Measurements from ENCODE around the gene RPA3. TPM values are rescaled to one million over a fixed set of nuclear protein-coding genes. Genes with fewer than 3 reads are reported as not detected.

Gene RPA3
- total and polyA plus RNA-seq, 2 of the 13 experiments (the other 11 are each of a cell fraction or from before 2014, with no cell fraction given) = 38.3 to 154 TPM

- TF ChIP-seq BCLAF1 (IDR thresholded peaks at IDR 0.05) (no peak), ARID5B (CRISPR knock-in tag; IDR thresholded peaks at IDR 0.05) (peak; percentile 66), SIX4 (CRISPR knock-in tag; IDR thresholded peaks at IDR 0.05) (no peak), FOXO1 (CRISPR knock-in tag; IDR thresholded peaks at IDR 0.05) (0 out of 2 replicates have a peak, but pooled peaks have one; percentile 38), FOSL2 (CRISPR knock-in tag; IDR thresholded peaks at IDR 0.05) (peak; percentile 38), SKI (IDR thresholded peaks at IDR 0.05; ENCODE audit: partially characterized antibody) (peak; percentile 11), FOXA3 (CRISPR knock-in tag; IDR thresholded peaks at IDR 0.05) (peak; percentile 66), TFAP4 (IDR thresholded peaks at IDR 0.05; ENCODE audit: borderline replicate concordance, low read depth) (no peak), CREB1 (IDR thresholded peaks at IDR 0.05) (no peak), CREB1 (CRISPR knock-in tag; IDR thresholded peaks at IDR 0.05) (peak; percentile 42), FOXA1 (IDR thresholded peaks at IDR 0.05) (no peak), FOXA1 (CRISPR knock-in tag; IDR thresholded peaks at IDR 0.05) (0 out of 2 replicates have a peak, but pooled peaks have one; percentile 25), BCL6 (CRISPR knock-in tag; IDR thresholded peaks at IDR 0.05) (peak; percentile 99), KAT2B (IDR thresholded peaks at IDR 0.05; ENCODE audit: borderline replicate concordance, low read depth, low read length) (0 out of 2 replicates have a peak, but pooled peaks have one; percentile 21), HNF4A (CRISPR knock-in tag; IDR thresholded peaks at IDR 0.05) (no peak), ELF1 (CRISPR knock-in tag; IDR thresholded peaks at IDR 0.05) (no peak), GATAD2A (CRISPR knock-in tag; IDR thresholded peaks at IDR 0.05) (peak; percentile 75)
- TF ChIP-seq, protein P1, sequence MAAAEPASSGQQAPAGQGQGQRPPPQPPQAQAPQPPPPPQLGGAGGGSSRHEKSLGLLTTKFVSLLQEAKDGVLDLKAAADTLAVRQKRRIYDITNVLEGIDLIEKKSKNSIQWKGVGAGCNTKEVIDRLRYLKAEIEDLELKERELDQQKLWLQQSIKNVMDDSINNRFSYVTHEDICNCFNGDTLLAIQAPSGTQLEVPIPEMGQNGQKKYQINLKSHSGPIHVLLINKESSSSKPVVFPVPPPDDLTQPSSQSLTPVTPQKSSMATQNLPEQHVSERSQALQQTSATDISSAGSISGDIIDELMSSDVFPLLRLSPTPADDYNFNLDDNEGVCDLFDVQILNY (CRISPR knock-in tag; conservative IDR thresholded peaks at IDR 0.05) = no peak
Measured at GRCh38 chr7:7696458-7697119, 21.8 kb downstream of the RPA3 start (continued).

All from HepG2 (cell line).